HG03457 (cell line): Measurements from ENCODE around the gene MPDZ.
"Not testable (repeated sequence)": the region's sequence is repeated elsewhere in the genome, so short reads cannot be mapped to it uniquely, and the experiment has no call there.

Source experiments
- ATAC-seq: cut with Tn5 transposase; IDR thresholded peaks from one replicate; pipeline ENCODE4 v1.9.1; 2021; ENCODE audit warnings: moderate number of reproducible peaks; ENCODE audit not compliant: unreplicated experiment

MPDZ gene

DNA sequence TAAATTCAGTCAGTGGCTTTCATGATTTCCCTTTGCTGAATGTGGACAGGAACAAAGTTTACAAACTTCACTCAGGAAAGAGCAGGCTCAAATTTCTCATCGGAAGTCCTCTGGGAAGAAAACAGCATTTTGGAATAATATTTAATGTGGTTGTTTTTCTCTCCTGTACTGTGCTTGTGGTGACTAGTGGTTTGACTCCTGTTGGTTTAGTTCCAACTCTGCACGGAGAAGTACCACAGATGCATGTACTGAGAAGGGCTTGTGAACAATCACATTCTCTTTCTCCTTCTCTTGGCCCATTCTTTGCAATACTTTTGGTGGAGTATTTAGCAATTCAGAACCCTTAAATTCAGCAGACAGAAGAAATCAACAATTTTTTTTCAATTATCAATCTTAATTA, 13.3 kb downstream of the MPDZ start:
- no peak for ATAC-seq

DNA sequence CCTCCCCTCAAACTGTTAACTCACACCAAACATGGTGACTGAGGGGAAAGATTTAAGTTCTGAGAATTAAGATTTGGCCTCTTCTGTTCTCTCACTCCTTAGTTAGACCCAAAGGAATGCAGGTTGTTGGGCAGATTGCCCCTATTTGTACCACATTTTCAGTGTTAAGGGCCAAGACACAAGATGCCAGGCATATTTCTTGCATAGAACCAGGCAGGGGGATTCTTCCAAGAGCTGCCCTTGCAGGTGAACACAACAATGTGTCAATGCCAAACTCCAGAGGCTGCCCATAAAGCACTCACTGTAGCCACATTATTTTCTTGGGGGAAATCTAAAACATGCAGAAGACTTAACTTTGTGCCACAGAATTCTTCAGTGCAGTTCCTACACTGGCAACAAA, 14.7 kb downstream of the MPDZ start:
- no peak for ATAC-seq

DNA sequence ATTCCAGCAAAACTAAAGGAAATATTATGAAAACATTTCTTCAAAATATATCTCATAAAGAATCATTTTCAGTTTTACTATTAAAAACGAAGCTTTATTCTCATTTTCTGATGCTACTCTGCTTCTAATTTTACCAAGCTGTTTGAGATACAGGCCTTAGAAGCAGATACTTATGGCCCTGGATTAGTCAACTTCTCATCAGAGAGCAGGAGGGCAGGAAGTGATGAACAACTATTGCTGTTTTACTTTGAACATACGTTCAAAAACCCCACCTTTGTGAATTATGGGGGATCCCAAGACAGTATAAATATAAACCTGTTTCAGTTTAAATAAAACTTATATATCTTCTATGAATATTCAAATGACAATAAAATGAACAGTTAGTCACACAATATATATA, 16.0 kb downstream of the MPDZ start:
- no peak for ATAC-seq

DNA sequence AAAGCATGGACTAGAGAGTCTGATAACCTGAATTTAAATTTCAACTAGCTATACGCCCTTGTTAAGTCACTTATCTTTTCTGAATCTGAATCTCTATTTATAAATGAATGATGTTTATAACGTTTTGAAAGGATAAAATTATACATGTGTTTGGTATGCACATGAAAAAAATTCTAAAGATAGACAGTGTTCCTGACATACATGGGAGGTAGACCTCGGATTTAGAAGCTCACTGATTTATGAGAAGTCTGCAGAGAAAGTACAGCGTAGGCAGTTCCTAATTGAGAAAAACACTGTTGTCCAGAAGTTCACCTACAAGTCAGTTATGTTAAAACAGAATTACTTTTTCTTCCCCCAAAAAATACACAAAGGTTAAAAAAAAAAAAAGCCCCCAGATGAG, 26.6 kb downstream of the MPDZ start:
- ATAC-seq, result no peak

DNA sequence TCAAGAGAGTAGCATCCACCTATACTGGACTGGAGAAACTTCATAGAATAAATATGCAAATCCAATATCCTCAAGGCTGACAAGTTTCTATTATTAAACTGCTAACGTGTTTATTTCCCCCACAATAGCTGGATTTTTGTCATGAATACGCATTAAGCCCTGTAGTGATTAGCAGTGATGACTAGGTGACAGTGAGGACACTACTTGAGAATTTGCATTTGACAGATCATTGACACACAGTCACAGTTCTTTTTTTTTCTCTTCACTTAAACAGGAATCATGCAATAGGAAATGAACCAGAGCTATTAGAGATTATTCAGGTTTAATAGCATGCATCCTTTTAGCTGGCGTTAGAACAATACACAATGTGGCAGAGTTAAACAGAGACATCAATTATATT, 35.3 kb downstream of the MPDZ start:
- no peak for ATAC-seq

DNA sequence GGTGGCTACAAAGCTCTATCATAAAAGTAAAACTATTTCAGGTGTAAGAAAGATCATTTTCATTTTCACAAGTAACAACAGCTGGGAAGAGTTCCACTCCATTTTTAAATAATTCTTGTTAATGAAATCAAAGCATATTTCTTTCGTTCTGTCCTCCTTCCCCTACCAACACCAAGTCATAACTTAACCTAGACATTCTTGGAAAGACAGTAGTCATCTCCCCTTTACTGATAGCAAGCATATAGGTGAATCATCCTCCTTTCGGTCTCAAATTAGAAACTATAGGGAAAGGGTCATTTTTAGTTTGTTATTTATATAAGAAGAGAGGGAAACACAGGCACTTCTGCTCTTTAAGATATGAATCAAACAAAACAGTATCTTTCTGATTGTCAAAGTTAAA, 38.2 kb downstream of the MPDZ start:
- ATAC-seq, result no peak

DNA sequence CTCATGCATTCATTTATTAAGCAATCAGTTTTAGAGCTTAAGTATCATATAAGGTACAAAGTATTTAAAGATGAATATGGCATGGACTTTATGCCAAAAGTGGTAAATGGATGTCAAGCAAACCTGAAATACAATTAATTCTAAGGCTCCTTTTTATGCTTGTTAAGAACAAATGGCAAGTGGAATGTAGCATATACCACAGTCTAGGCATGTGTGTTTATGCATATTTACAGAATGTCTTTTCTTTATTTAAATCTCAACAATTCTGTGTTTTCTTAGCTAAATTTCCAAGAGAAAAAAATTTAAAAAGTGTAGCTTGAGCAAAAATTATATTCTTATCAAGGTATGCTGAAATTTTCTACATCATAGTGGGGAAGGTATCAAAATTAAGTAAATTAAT, 39.8 kb downstream of the MPDZ start:
- no peak for ATAC-seq

DNA sequence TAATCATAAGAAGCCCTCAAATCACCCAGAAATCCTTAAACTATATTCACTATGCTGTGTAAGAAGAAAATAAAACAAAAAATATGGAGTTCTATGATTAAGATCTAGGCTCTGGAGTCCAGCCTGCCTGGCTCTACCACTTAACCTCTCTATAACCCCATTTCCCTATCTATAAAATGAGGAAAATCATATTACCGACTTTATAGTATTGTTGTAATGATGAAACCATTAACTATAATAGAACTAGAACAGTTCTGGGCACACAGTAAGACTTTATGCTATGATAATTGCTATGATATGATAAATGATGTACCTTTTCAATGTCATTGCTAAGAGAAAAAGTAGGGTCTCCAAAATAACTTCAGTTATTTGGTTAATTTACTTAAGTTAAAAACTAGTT, 40.3 kb downstream of the MPDZ start:
- ATAC-seq, result no peak

DNA sequence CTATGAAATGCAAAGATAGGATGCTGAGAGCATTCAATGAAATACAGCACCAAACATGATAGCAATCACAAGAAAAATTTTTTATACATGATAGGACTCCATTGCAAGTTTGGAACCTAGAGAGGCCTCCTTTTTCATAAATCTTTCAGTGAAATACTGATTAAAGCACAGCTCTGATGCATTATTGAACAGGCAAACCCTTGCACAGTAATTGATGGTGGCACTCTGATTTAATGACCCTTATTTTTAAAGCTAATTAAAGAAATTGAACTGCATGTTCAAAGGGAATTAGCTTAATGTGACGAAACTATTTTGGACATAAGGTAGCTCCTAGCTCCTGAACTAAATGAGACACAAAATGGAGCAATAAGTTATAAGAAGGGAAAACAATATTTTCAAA, 44.6 kb downstream of the MPDZ start:
- no peak for ATAC-seq

DNA sequence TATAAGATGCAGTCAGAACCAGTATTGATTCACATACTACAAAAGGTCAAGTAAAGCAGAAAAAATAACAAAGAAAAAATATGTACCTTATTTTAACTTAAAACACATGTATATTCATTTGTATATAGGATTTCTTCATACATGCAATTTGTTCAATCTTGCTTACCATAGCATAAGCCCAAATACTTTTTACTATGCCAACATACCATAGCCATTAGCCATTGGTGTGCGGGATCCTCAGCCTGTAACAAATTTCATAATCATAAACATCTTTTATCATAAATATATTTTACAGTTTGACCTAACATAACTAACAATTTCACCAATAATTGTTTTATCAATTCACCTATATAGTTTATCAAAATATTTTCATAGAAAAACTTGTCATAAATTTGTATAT, 51.1 kb downstream of the MPDZ start:
- ATAC-seq, result no peak

DNA sequence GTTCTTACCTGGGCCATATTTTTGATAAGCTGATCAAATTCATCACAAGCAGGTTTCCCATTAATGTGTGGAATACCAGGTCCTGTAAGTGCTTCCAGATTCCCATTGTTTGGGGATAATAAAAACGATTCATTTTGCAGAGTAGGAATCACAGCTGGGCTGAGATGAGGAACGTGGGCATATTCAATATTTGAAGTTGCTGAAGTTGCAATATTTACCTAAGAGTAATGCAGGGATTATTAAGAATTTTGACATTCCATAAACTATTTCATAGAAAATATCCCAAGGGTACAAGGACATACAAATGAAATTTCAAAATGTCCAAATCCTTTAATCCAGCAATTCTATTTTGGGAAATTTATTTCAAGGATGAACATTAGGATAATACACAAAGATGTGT, 55.1 kb downstream of the MPDZ start:
- ATAC-seq, result no peak

DNA sequence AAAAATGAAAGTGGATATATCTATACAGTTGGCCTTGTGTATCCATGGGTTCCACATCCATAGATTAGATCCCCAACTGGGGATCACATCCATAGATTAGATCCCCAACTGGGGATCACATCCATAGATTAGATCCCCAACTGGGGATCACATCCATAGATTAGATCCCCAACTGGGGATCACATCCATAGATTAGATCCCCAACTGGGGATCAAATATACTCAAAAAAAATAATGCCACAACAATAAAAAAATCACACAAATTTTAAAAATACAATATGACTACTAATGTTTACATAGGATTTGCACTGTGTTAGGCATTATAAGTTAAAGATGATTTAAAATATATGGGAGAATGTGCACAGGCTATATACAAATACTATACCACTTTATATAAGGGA, 56.8 kb downstream of the MPDZ start:
- not testable (repeated sequence) for ATAC-seq

DNA sequence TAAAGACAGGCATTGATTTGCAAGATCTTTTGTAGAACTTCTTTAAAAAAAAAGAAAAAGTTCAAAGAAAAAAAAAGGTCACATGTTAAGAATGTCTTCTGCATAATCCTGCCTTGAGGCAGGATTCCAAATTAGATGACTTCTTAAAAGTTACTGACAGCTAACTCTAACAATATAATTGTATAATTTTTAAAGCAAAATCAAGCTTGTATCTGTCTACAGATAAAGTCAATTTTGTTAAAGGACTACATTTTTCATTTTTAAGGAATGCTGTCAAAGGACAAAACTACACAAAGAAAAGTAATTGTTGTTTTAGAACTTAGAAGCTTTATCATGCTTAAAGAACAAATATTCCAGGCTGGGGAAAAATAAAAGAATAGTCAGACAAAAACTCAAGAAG, 57.8 kb downstream of the MPDZ start:
- ATAC-seq, result no peak

DNA sequence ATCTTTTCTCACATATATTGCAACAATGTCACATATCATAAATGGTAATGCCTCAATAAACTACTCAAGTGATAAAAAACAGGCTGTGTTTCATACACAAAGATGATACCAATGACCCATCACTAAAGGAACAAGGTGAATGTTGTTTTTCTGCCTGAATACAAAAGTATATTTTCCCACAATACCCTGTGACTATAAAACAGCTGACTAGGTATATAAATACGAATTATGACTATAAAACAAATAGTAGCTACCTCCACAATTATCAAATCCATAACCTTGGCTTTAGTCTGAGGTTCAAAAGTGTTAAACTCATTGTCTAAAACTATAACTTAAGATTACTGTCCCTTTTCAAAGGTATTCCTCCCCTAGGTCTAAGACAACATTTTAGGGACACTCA, 58.7 kb downstream of the MPDZ start:
- ATAC-seq, result no peak

DNA sequence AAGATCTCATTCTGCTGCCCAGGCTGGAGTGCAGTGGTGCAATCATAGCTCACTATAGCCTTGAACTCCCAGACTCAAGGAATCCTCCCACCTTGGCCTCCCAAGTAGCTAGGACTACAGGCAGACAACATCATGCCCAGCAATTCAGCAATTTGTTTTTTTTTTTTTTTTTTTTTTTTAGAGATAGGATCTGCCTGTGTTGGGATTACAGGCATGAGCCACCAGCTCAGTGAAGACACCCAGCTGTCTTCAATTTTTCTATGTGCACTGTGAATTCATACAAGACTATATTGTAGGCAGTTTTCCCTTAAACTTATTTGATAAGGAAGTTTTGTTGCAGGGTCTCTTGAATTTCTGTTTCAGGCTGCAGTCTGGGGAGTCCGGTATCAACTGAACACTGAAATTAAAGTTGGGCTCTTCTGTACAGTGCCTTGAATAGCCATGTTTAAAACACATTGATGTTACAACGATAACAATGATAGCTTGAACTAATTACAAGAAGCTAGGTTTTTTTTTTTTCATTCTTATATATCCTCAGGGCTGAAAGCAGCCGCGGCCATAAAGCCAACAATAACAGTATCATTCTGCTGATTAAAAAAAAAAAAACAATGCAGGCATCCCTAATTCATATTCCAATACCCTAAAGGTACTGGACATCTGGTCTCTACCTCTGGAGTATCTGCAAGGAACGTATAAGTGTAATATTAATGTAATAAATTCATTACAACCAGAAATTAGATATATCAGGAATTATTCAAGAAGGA, 63.5 kb downstream of the MPDZ start:
- ATAC-seq, result no peak

DNA sequence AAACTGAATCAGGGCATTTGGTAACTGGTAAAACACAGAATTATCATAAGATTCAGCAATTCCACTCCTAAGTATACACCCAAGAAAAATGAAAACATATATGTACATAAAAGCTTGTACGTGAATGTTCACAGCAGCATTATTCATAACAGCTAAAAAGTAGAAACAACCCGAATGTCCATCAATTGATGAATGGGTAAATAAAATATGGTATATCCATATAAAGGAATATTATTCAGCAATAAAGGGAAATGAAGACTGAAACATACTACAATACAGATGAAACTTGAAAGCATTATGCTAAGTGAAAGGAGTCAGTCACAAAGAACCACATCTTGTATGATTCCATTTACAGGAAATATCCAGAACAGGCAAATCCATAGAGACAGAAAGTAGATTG, 65.5 kb downstream of the MPDZ start:
- no peak for ATAC-seq

DNA sequence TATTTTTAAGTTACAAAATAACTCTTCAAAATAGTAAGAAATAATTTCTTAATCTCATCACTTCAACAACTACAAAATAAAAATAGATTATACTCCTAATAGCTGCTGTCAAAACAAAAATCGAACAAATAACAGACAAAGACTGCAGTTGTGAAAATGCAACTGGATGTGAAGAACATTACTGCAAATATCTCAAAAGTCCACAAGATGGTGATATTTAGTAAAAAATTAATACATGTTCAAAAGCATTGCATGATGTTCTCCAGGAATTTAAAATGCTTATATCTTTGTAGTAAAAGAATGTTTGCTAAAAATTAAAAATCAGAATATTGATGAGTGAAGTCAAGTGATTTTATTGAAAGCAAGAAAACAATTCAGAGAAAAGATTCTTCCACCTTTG, 66.2 kb downstream of the MPDZ start:
- ATAC-seq, result no peak

DNA sequence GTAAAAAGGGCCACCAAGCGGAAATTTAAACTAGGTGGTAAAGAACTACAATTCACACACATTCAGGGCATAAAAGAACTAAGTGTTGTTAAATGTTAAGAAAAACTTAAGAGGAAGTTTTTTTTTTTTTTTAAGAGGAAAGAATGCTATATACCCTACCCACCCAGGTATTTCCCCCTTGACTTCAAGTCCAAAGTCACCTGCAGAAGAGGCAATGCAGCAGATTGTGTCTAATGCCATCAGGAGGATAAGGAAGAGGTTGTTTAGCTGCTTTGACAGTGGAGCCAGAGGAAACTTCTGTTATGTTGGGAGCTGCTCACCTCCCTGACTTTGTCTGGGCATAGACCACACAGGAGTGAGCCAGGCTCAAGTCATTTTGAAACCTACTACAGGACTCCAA, 69.2 kb downstream of the MPDZ start:
- ATAC-seq, result no peak

DNA sequence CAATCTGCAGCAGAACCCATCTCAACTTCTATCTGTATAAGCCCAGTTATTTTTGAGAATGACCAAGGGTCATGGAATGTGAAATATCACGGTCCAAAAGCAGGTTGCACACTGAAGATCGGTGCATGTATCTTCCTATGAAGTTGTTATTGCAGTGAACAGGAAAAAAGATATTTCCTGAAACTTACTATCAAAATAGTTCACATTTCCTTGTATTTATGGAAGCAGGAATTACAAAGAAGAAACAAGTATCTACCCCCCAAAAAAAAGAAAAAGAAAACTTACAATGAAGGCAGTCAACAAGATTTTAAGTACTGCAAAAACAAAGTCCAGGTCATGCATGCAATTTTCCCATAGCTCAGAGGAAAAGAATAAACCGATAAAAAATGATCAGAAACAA, 70.0 kb downstream of the MPDZ start:
- ATAC-seq, result no peak

DNA sequence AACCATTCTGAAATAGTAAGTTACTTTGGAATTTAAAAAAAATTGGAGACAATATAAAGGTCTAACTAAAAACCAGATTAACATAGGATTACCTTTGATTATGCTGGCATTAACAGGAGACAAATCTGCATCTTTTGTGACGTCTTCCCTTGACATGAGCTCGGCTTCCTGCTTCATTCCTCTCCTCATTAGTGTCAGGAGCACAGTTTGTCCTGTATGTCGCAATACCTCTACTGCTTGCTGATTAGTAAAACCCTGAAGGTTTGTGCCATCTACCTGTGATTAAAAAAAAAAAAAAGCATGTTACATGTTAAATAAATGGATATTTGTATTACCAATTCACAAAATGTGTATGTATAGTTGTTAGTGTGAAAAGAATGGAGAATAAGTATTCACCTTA, 73.7 kb downstream of the MPDZ start:
- ATAC-seq, result no peak

DNA sequence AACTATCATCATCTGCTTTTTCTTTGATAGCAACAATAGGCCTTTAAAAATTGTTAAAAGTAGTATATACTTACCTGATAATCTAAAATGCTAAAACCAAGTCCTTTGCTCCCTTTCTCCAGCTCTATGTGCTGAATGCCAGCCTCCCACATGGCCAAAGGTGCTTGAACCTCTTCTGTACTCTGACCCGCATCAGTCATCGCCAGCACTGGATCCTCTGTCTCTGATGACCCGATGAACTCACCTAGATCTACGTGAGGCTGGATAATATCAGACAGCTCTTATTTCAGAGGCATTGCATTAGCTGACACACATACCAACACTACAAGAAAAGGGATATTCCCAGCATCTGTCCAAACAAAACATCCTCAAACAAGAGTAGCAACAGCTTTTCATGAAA, 89.5 kb downstream of the MPDZ start:
- no peak for ATAC-seq

DNA sequence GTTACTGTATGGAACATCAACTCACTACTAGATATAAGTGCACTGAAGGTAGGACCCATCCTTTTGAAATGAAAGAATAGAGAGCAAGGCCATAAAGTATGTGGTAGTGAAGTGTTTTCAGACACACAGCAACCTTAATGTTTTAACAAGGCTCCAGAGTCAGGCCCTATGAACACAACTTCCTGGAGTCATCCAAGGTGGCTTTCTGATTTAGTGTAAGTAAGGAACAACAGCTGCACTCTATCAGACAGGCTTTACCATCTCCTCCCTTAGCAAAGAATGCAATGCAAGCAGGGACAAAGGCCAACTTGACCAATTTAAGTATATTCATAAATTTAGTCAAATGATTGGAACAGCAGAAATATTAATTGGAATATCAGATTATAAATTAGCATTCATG, 90.1 kb downstream of the MPDZ start:
- ATAC-seq, result no peak

DNA sequence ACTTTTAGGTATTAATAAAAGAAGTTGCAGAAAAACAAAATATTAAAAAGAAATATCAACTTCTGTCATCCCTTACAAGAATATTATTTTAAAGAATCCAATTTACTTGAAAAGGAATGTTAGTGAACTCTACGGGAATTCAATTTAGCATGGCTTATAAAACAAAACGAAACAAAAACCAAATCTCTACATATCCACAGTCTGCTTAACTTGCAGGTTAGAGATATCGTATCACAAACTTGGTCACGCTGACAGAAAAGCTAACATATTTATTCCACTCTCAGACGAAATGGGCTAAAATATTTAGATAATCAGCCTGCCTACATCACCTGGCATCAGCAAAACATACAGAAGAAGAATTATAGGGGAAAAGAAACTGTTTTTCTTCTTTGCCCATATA, 92.7 kb downstream of the MPDZ start:
- no peak for ATAC-seq
